ENCODE results near the gene KRTAP10-2. TPM values are rescaled to one million over a fixed set of nuclear protein-coding genes. Genes with fewer than 3 reads are reported as not detected.

KRTAP10-2 gene
- total RNA-seq, 1 experiment from 2014 or later = not detected

DNA sequence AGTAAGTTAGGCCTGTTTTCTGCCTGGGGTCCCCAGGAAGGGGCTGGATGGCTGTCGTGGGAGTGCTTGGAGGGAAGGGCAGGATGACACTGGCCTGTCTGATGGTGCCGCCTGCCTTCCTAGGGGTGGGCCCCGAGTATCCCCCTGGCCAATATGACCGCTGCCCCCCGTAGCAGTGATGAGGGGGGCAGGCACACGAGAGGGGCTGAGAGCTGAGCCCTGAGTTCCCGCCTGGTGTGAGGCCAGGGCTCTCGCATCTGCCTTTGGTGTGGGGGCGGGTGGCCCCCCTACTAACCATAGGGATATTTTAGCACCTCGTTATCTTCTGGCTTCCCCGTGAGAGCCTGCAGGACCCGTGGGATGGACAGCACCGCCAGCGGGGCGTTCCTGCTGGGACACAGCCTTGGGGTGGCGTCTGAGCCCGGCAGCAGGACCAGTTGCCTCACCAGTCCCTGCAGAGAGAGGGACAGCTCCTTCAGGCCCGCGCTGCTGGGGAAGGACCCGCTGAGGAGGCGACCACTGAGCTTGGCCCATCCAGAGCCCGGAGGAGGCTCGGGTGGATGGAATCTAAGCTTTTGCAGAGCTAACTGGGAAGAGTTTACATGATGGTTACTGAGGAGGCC, 21.7 kb downstream of the KRTAP10-2 start:
- Histone ChIP-seq H3F3A (ENCODE audit: insufficient read depth, low read depth) (peaks cover 3% of the 10 kb centered on the region; the same call in 1 of the 2 replicates), H3K36me3 (ENCODE audit: low read depth) (no peaks in the 10 kb centered on the region), H3K27ac (no peak overlapping the region), H3K4me1 (replicated peaks; ENCODE audit: insufficient read depth) (no peaks in the 10 kb centered on the region), H3K79me2 (ENCODE audit: low read depth) (no peaks in the 10 kb centered on the region), H2AFZ (no peak overlapping the region), H3K9me3 (ENCODE audit: insufficient read depth, low read depth) (no peaks in the 10 kb centered on the region), H3K9me2 (ENCODE audit: insufficient read depth) (no peaks in the 10 kb centered on the region), H3K4me2 (no peak overlapping the region), H3K27me3 (ENCODE audit: insufficient read depth, low read depth) (peaks cover 54% of the 10 kb centered on the region), H4K20me1 (ENCODE audit: insufficient read depth) (no peaks in the 10 kb centered on the region), H3K4me3 (no peak overlapping the region)
- BruUV-seq (replicated peaks) = no TSS peak
- intact Hi-C loops (cut with micrococcal nuclease; ENCODE audit: unreplicated experiment) = no loop called here
- TF ChIP-seq, protein P1, sequence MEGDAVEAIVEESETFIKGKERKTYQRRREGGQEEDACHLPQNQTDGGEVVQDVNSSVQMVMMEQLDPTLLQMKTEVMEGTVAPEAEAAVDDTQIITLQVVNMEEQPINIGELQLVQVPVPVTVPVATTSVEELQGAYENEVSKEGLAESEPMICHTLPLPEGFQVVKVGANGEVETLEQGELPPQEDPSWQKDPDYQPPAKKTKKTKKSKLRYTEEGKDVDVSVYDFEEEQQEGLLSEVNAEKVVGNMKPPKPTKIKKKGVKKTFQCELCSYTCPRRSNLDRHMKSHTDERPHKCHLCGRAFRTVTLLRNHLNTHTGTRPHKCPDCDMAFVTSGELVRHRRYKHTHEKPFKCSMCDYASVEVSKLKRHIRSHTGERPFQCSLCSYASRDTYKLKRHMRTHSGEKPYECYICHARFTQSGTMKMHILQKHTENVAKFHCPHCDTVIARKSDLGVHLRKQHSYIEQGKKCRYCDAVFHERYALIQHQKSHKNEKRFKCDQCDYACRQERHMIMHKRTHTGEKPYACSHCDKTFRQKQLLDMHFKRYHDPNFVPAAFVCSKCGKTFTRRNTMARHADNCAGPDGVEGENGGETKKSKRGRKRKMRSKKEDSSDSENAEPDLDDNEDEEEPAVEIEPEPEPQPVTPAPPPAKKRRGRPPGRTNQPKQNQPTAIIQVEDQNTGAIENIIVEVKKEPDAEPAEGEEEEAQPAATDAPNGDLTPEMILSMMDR (conservative IDR thresholded peaks at IDR 0.05) = no peak
- TF ChIP-seq EZH2 (IDR thresholded peaks at IDR 0.05; ENCODE audit: low read depth) = no peak
- DNase-seq = no peak
- POLR2A ChIA-PET (ENCODE audit: unreplicated experiment) = no interaction called here
- CTCF ChIA-PET = no interaction called here

DNA sequence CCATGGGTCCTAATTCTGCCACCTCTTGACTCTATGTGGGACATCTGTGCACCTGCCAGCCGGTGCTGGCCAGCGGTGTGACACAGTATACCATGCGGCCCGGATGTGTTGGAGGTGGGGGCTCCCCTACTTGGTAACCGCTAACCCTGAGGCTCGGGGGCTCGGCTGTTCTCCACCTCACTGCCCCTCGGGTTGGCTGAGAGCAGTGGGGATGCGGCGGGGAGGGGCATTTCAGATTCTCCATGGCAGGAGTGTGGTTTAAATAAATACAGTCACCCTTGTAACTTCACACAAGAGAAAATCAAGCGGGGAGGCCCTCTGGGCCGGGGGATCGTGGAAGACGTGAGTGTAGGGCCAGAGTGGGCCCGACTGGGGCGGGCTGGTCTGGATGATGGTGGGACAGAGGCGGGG, 22.3 kb downstream of the KRTAP10-2 start:
- H3K4me1 ChIP-seq (replicated peaks; ENCODE audit: insufficient read depth) = no peaks in the 10 kb centered on the region
- no peaks in the 10 kb centered on the region for H3K9me2 ChIP-seq (ENCODE audit: insufficient read depth)
- ChIA-PET POLR2A (ENCODE audit: unreplicated experiment) (no interaction called here), CTCF (no interaction called here)
- BruUV-seq (replicated peaks) = no TSS peak
- H3K27me3 ChIP-seq (ENCODE audit: insufficient read depth, low read depth) = peaks cover 54% of the 10 kb centered on the region
- no peak overlapping the region for H3K4me3 ChIP-seq
- no peaks in the 10 kb centered on the region for H4K20me1 ChIP-seq (ENCODE audit: insufficient read depth)
- DNase-seq = no peak
- peaks cover 3% of the 10 kb centered on the region; the same call in 1 of the 2 replicates for H3F3A ChIP-seq (ENCODE audit: insufficient read depth, low read depth)
- H2AFZ ChIP-seq = no peak overlapping the region
- intact Hi-C loops (cut with micrococcal nuclease; ENCODE audit: unreplicated experiment) = no loop called here
- no peak overlapping the region for H3K27ac ChIP-seq
- no peak overlapping the region for H3K4me2 ChIP-seq
- TF ChIP-seq EZH2 (IDR thresholded peaks at IDR 0.05; ENCODE audit: low read depth) = no peak
- TF ChIP-seq, protein P1 (conservative IDR thresholded peaks at IDR 0.05) = no peak
- no peaks in the 10 kb centered on the region for H3K36me3 ChIP-seq (ENCODE audit: low read depth)
- H3K79me2 ChIP-seq (ENCODE audit: low read depth) = no peaks in the 10 kb centered on the region
- H3K9me3 ChIP-seq (ENCODE audit: insufficient read depth, low read depth) = no peaks in the 10 kb centered on the region

DNA sequence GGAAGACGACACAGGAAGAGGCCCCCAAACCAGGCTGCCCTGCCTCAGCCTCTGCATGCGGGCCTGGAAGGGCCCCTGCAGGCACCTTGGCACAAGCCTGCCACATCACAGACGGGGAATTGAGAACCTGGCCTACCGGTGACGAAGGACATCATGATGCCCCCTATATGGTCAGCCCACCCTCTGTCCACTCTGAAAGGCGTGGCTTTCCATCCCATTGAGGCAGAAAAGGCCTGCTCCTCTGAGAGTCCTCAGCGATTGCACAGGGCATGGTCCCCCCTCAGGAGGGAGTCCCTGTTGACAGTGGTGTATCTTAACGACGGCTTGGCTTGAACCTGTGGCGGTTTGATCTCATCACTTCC, 22.7 kb downstream of the KRTAP10-2 start:
- Histone ChIP-seq H3K9me3 (ENCODE audit: insufficient read depth, low read depth) (no peaks in the 10 kb centered on the region), H3K9me2 (ENCODE audit: insufficient read depth) (no peaks in the 10 kb centered on the region), H3K4me3 (no peak overlapping the region), H4K20me1 (ENCODE audit: insufficient read depth) (no peaks in the 10 kb centered on the region), H3F3A (ENCODE audit: insufficient read depth, low read depth) (peaks cover 3% of the 10 kb centered on the region; the same call in 1 of the 2 replicates), H3K27me3 (ENCODE audit: insufficient read depth, low read depth) (peaks cover 54% of the 10 kb centered on the region), H3K27ac (no peak overlapping the region), H3K4me2 (no peak overlapping the region), H3K79me2 (ENCODE audit: low read depth) (no peaks in the 10 kb centered on the region), H3K36me3 (ENCODE audit: low read depth) (no peaks in the 10 kb centered on the region), H2AFZ (no peak overlapping the region), H3K4me1 (replicated peaks; ENCODE audit: insufficient read depth) (no peaks in the 10 kb centered on the region)
- POLR2A ChIA-PET (ENCODE audit: unreplicated experiment) = no interaction called here
- TF ChIP-seq, protein P1 (conservative IDR thresholded peaks at IDR 0.05) = no peak
- TF ChIP-seq EZH2 (IDR thresholded peaks at IDR 0.05; ENCODE audit: low read depth) = no peak
- intact Hi-C loops (cut with micrococcal nuclease; ENCODE audit: unreplicated experiment) = no loop called here
- BruUV-seq (replicated peaks) = no TSS peak
- CTCF ChIA-PET = no interaction called here
- no peak for DNase-seq
